DND-41 (cell line): Measurements from ENCODE around the gene BCL2L14.
"Not testable (repeated sequence)": the region's sequence is repeated elsewhere in the genome, so short reads cannot be mapped to it uniquely, and the experiment has no call there.

Experiments used
- ATAC-seq: fragments of 200-7000 bp; cut with Tn5 transposase; 3 replicates; pipeline ENCODE4 v1.9.1; 2021; ENCODE audit warnings: low read depth; ENCODE audit not compliant: insufficient read depth
- DNase-seq: peaks from one replicate; pipeline ENCODE4 v3.0.0-alpha.2; 2020
- H2AFZ ChIP-seq: 2 replicates; pipeline ENCODE4 v1.6.0; 2012; ENCODE audit warnings: low read depth, low read length
- H3K27ac ChIP-seq: 2 replicates; pipeline ENCODE4 v1.5.1; 2012; ENCODE audit warnings: low read length, inconsistent platforms
- H3K27me3 ChIP-seq: fragments of 200-600 bp; sonication (generic); 2 replicates; pipeline ENCODE4 v1.6.0; 2012; ENCODE audit warnings: low read length, mild to moderate bottlenecking, inconsistent platforms; ENCODE audit not compliant: insufficient read depth, poor library complexity
- H3K36me3 ChIP-seq: 2 replicates; pipeline ENCODE4 v1.5.1; 2012; ENCODE audit warnings: low read length, inconsistent platforms; ENCODE audit not compliant: insufficient read depth
- H3K4me1 ChIP-seq: 2 replicates; pipeline ENCODE4 v1.5.1; 2012; ENCODE audit warnings: mild to moderate bottlenecking, low read length; ENCODE audit not compliant: insufficient read depth
- H3K4me2 ChIP-seq: 2 replicates; pipeline ENCODE4 v1.6.0; 2012; ENCODE audit warnings: mild to moderate bottlenecking, moderate library complexity, low read length, inconsistent platforms; ENCODE audit not compliant: insufficient read depth
- H3K4me3 ChIP-seq, 2 experiments: fragments of 200-600 bp in 1 of 2; shearing (Covaris generic) in 1 of 2; 2 replicates each; pipeline ENCODE4 v1.5.1; 2012 to 2016; ENCODE audit warnings: inconsistent platforms in 2 of 2, low read length in 2 of 2, mild to moderate bottlenecking in 2 of 2, low read depth in 1 of 2, moderate library complexity in 1 of 2
- H3K79me2 ChIP-seq: 2 replicates; pipeline ENCODE4 v1.6.0; 2012; ENCODE audit warnings: low read length, inconsistent platforms; ENCODE audit not compliant: insufficient read depth
- H3K9ac ChIP-seq: 2 replicates; pipeline ENCODE4 v1.6.0; 2012; ENCODE audit warnings: low read depth, mild to moderate bottlenecking, inconsistent platforms, low read length, moderate library complexity
- H3K9me3 ChIP-seq: 2 replicates; pipeline ENCODE4 v1.5.1; 2012; ENCODE audit warnings: low read length, moderate library complexity, mild to moderate bottlenecking, inconsistent platforms; ENCODE audit not compliant: insufficient read depth, severe bottlenecking
- H4K20me1 ChIP-seq: 2 replicates; pipeline ENCODE4 v1.6.0; 2012; ENCODE audit warnings: low read length; ENCODE audit not compliant: insufficient read depth
- EZH2 ChIP-seq: IDR thresholded peaks from 3 replicates; pipeline ENCODE4 v1.6.1; 2012; ENCODE audit warnings: borderline replicate concordance, low read depth, mild to moderate bottlenecking, moderate library complexity, low read length, inconsistent platforms; ENCODE audit not compliant: severe bottlenecking
- TF ChIP-seq, protein P1 (sequence below): IDR thresholded peaks from 2 replicates; pipeline ENCODE4 v1.5.1; 2012; ENCODE audit warnings: borderline replicate concordance, low read length, moderate library complexity, mild to moderate bottlenecking; ENCODE audit not compliant: poor library complexity, severe bottlenecking; ENCODE audit errors: extremely low read depth

BCL2L14 gene

DNA sequence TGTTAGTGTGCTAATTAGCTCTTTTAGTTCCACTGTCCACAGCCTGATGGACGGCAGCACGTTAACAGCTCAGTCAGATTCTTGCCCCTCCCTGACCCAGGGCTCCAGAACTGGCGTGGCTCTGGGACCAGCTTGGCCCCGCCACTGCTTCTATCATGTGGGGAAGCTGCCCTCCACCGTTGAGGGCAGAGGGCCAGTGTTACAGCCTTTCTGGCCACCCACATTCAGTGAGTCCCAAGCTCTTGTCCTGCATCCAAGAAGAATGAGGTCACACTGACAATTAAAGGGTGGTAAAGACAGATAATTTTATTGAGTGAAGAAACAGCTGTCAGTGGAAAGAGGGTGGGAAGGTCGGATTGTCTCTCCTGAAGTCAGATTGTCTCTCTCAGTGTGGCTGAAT is 36.9 kb downstream of the BCL2L14 start:
- H3K36me3 ChIP-seq: no peaks in the 10 kb centered on the region
- TF ChIP-seq, protein P1, sequence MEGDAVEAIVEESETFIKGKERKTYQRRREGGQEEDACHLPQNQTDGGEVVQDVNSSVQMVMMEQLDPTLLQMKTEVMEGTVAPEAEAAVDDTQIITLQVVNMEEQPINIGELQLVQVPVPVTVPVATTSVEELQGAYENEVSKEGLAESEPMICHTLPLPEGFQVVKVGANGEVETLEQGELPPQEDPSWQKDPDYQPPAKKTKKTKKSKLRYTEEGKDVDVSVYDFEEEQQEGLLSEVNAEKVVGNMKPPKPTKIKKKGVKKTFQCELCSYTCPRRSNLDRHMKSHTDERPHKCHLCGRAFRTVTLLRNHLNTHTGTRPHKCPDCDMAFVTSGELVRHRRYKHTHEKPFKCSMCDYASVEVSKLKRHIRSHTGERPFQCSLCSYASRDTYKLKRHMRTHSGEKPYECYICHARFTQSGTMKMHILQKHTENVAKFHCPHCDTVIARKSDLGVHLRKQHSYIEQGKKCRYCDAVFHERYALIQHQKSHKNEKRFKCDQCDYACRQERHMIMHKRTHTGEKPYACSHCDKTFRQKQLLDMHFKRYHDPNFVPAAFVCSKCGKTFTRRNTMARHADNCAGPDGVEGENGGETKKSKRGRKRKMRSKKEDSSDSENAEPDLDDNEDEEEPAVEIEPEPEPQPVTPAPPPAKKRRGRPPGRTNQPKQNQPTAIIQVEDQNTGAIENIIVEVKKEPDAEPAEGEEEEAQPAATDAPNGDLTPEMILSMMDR: no peak
- TF ChIP-seq EZH2: no peak
- ATAC-seq: no peak

DNA sequence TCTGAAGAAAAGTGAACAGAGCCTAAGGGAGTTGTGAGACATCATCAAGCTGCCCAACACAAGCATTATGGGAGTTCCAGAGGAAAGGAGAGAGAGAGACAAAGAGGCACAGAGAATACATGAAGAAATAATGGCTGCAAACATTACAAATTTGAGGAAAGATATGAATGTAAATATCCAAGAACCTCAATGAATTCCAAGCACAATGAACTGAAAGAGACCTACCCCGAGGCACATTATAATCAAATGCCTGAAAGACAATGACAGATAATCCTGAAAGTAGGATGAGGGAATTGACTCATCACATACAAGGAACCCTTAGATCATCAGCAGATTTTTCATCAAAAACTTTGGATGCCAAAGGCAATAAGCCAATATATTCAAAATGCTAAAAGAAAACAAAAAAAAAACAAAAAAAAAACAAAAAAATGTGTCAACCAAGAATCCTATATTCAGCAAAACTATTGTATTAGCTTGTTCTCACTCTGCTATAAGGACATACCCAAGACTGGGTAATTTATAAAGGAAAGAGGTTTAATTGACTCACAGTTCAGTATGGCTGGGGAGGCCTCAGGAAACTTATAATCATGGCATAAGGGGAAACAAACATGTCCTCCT is 37.8 kb downstream of the BCL2L14 start:
- no peak overlapping the region for H2AFZ ChIP-seq
- H3K27me3 ChIP-seq: no peaks in the 10 kb centered on the region
- ATAC-seq (no peak), DNase-seq (no peak)
- no peak for TF ChIP-seq EZH2
- TF ChIP-seq, protein P1: no peak
- no peak overlapping the region for H3K27ac ChIP-seq
- H3K79me2 ChIP-seq: no peaks in the 10 kb centered on the region
- peaks cover 12% of the 10 kb centered on the region for H3K9me3 ChIP-seq
- no peaks in the 10 kb centered on the region for H3K36me3 ChIP-seq
- no peak overlapping the region for H3K9ac ChIP-seq
- no peaks in the 10 kb centered on the region for H4K20me1 ChIP-seq
- H3K4me3 ChIP-seq: no peak overlapping the region
- no peak overlapping the region for H3K4me2 ChIP-seq
- H3K4me1 ChIP-seq: no peaks in the 10 kb centered on the region

More for the DNA sequence above, 36.9 kb downstream of the BCL2L14 start:
- no peak for DNase-seq
- Histone ChIP-seq H3K9ac (no peak overlapping the region), H3K4me2 (no peak overlapping the region), H3K79me2 (no peaks in the 10 kb centered on the region), H3K9me3 (peaks cover 12% of the 10 kb centered on the region), H3K4me3 (no peak overlapping the region), H3K27me3 (no peaks in the 10 kb centered on the region), H4K20me1 (no peaks in the 10 kb centered on the region), H2AFZ (no peak overlapping the region), H3K27ac (no peak overlapping the region), H3K4me1 (no peaks in the 10 kb centered on the region)

DNA sequence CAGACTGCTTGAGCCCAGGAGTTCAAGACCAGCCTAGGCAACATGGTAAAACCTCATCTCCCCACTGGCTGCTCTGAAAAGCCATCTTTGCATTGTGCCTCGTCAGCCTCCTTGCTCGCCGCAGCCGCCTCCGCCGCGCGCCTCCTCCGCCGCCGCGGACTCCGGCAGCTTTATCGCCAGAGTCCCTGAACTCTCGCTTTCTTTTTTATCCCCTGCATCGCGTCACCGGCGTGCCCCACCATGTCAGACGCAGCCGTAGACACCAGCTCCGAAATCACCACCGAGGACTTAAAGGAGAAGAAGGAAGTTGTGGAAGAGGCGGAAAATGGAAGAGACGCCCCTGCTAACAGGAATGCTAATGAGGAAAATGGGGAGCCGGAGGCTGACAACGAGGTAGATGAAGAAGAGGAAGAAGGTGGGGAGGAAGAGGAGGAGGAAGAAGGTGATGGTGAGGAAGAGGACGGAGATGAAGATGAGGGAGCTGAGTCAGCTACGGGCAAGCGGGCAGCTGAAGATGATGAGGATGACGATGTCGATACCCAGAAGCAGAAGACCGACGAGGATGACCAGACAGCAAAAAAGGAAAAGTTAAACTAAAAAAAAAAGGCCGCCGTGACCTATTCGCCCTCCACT is 40.3 kb downstream of the BCL2L14 start:
- not testable (repeated sequence) for H3K27ac ChIP-seq, ATAC-seq, DNase-seq, H2AFZ ChIP-seq, H3K9ac ChIP-seq, H3K4me1 ChIP-seq, H3K79me2 ChIP-seq, H3K4me2 ChIP-seq, H3K36me3 ChIP-seq, H3K27me3 ChIP-seq, H3K4me3 ChIP-seq, H4K20me1 ChIP-seq
- H3K9me3 ChIP-seq: peaks cover 12% of the 10 kb centered on the region

DNA sequence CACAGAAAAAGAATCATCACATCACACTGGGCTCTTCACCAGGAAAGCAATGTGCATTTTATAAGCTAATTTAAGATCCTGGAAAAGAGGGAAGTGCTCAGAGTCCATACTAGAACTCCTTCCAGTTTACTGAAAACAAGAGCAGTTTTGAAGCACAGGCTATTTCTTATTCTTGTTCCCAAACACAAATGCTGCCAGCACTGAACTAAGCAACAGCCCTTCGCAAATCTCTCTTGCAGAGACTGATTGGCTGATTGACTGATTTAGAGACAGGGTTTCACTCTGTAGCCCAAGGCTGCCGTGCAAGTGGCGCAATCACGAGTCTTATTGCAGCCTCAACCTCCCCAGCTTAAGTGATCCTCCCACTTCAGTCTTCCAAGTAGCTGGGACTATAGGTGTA is 44.8 kb downstream of the BCL2L14 start:
- Histone ChIP-seq H3K4me2 (no peak overlapping the region), H3K4me1 (no peaks in the 10 kb centered on the region), H3K9ac (no peak overlapping the region), H3K36me3 (no peaks in the 10 kb centered on the region), H3K27ac (no peak overlapping the region), H3K27me3 (no peaks in the 10 kb centered on the region), H2AFZ (no peak overlapping the region), H4K20me1 (no peaks in the 10 kb centered on the region), H3K4me3 (no peak overlapping the region), H3K9me3 (no peaks in the 10 kb centered on the region), H3K79me2 (no peaks in the 10 kb centered on the region)
- TF ChIP-seq EZH2: no peak
- TF ChIP-seq, protein P1: no peak
- DNase-seq (no peak), ATAC-seq (no peak)
